Mucosa of rectum (tissue), 2 donors: ENCODE measurements around the gene MMP23B.
"Not testable (repeated sequence)": the region's sequence is repeated elsewhere in the genome, so short reads cannot be mapped to it uniquely, and the experiment has no call there.

Source experiments
- H3K27ac ChIP-seq, 2 donors: one replicate each; pipeline ENCODE4 v1.7.0; 2013; ENCODE audit warnings: inconsistent platforms in 2 of 2, low read depth in 2 of 2, low read length in 2 of 2
- H3K27me3 ChIP-seq, 2 donors: one replicate each; pipeline ENCODE4 v1.7.0; 2013; ENCODE audit warnings: low read length in 2 of 2; ENCODE audit not compliant: control insufficient read depth in 2 of 2, insufficient read depth in 2 of 2
- H3K36me3 ChIP-seq, 2 donors: one replicate each; pipeline ENCODE4 v1.7.0; 2013; ENCODE audit warnings: low read length in 2 of 2; ENCODE audit not compliant: control insufficient read depth in 2 of 2, insufficient read depth in 2 of 2
- H3K4me1 ChIP-seq, 2 donors: one replicate each; pipeline ENCODE4 v1.7.0; 2013; ENCODE audit warnings: low read length in 2 of 2, mild to moderate bottlenecking in 1 of 2; ENCODE audit not compliant: control insufficient read depth in 2 of 2, insufficient read depth in 2 of 2
- H3K4me3 ChIP-seq, 2 donors: one replicate each; pipeline ENCODE4 v1.7.0; 2013; ENCODE audit warnings: low read length in 2 of 2
- H3K9ac ChIP-seq, 2 donors: one replicate each; pipeline ENCODE4 v1.7.0; 2013; ENCODE audit warnings: low read length in 2 of 2, low read depth in 1 of 2, mild to moderate bottlenecking in 1 of 2
- H3K9me3 ChIP-seq, 2 donors: one replicate each; pipeline ENCODE4 v1.7.0; 2013; ENCODE audit warnings: low read length in 2 of 2; ENCODE audit not compliant: control insufficient read depth in 2 of 2
- donor health status: healthy.
- donor health status: Normal muscosa, but diverticular disease.

Gene MMP23B

DNA sequence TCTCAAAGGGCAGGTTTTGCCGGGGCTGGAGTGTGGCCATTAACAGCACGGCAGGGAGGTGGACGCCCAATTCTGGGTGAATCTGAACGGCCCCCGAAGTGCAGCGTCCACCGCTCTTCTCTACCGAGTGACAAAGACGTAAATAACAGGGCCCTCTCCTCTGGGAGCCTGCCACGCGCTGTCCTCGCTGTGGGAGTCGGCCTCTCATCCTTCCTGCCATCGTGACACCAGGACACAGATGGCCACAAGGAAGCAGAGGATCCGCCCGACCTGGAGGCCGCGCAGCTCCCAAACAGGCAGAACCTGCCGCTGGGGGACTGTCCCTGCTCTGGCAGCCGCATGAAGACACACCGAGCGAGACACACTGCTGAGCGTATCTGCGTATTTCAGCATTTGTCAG is 38.9 kb downstream of the MMP23B start:
- Histone ChIP-seq H3K36me3 (peaks cover 20 to 34% of the 10 kb centered on the region in 2 donors), H3K9ac (no peak overlapping the region), H3K4me3 (no peak overlapping the region), H3K27ac (no peak overlapping the region), H3K27me3 (no peaks in the 10 kb centered on the region), H3K9me3 (no peaks in the 10 kb centered on the region), H3K4me1 (no peaks in the 10 kb centered on the region)

DNA sequence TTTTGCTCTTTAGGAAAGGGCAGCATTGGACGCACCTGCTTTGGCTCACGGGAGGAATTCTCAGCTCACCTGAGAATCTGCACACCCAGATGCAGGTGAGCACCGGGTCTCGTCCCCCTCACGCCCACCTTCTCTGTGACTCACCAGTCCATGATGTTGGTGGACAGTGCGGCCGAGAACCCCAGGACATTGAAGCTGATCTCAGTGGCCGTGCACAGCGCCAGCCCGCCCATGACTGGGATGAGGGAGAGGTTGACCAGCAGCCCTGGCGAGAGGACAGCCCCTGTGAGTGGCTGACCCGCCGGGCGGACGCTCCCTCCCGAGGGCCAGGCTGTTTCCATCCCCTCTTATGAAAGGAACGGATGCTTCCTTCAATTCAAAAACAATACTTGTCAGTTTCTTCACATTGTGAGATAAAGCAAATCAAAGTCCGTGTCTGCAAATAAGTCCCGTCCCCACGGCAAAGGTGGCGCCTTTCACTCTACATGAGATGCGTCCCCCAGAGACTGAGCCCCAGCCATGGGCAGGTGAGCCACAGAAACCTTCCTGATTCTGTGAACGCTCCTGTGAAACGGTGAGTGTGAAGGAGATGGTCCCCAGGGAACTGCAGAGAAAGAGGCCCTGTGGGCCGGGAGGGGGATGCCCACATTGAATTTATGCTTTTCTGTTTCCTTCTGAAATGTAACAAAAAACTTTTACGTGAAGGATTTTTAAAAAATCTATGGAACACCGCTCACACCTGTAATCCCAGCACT is 39.6 kb downstream of the MMP23B start:
- Histone ChIP-seq H3K4me1 (no peaks in the 10 kb centered on the region), H3K9me3 (no peaks in the 10 kb centered on the region), H3K9ac (no peak overlapping the region), H3K4me3 (no peak overlapping the region), H3K36me3 (peaks cover 13 to 28% of the 10 kb centered on the region in 2 donors), H3K27me3 (no peaks in the 10 kb centered on the region), H3K27ac (no peak overlapping the region)

DNA sequence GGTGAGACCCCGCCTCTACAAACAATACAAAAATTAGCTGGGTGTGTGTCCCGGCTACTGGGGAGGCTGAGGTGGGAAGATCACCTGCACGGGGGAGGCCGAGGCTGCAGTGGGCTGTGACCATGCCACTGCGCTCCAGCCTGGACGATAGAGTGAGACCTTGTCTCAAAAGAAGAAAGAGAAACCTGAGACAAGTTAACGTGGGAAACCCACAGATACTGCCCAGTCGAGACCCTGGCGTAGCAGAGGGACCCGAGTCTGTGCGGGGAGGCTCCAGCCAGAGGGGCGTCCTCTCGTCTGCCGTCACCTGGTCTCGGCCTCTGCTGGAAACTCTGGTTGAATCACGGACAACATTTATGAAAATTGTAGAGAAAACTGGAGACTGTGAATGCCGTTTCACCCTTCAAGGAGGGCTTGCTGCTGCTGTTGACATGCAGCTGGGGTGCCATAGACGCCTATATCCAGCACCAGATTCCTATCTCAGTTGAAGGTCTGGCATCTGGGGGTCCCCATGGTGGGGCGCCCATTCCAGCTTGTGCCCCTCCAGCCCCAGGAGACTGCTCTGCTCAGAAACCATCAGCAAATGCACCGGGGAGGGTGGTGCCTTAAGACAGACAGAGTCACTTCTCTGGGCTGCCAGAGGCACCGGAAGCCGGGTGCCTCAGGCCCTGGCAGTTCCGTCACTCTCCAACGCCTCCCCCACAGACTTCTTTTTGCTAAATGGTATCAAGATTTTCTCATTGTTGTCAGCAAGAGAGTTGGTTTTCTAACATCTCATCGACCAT is 40.4 kb downstream of the MMP23B start:
- Histone ChIP-seq H3K36me3 (peaks cover 13 to 28% of the 10 kb centered on the region in 2 donors), H3K27ac (no peak overlapping the region), H3K4me3 (no peak overlapping the region), H3K27me3 (no peaks in the 10 kb centered on the region), H3K9me3 (no peaks in the 10 kb centered on the region), H3K9ac (no peak overlapping the region), H3K4me1 (no peaks in the 10 kb centered on the region)

DNA sequence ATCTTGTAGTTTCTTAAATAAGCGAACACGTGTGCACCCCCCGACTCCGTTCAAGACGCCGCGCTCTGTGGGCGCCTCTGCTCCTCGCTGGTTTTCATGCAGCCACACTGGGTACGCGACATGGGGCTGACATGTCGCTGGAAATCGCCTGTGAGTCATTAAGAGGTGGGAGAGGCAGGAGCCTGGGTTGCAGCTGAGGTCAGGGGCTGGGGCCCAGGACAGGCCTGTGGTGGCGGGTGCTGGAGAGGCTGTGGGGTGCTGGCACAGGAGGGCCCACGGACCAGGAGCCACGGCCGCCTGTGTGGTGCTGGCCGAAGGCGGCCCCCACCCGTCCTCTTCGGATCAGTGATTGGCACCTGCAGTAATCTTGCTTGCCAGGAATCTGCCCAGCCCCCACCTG is 42.8 kb downstream of the MMP23B start:
- H3K9me3 ChIP-seq, H3K27me3 ChIP-seq, H3K27ac ChIP-seq, H3K9ac ChIP-seq, H3K4me3 ChIP-seq: not testable (repeated sequence)
- H3K36me3 ChIP-seq, result peaks cover 11 to 20% of the 10 kb centered on the region in 2 donors
- peaks cover 19 to 21% of the 10 kb centered on the region in 2 donors for H3K4me1 ChIP-seq

DNA sequence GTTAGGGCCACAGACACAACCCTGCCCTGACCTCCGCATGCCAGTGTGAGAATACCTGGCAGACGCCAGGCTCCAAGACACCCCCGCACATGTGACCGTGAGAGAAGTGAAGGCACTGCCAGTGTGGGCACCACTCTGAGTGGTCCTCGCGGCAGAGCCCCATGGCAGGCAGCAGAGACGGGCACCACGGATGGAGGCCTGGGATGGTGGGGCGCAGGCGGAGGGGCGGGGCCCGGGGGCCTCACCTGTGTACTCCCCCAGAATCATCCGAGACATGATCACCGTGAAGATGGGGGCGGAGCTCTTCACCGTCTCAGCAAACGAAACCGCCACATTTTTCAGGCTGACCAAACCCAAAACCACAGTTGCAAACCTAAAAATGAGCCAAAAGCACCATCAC is 43.2 kb downstream of the MMP23B start:
- H3K27me3 ChIP-seq, H3K4me3 ChIP-seq, H3K9me3 ChIP-seq, H3K27ac ChIP-seq, H3K9ac ChIP-seq: not testable (repeated sequence)
- peaks cover 11 to 20% of the 10 kb centered on the region in 2 donors for H3K36me3 ChIP-seq
- peaks cover 19 to 21% of the 10 kb centered on the region in 2 donors for H3K4me1 ChIP-seq

DNA sequence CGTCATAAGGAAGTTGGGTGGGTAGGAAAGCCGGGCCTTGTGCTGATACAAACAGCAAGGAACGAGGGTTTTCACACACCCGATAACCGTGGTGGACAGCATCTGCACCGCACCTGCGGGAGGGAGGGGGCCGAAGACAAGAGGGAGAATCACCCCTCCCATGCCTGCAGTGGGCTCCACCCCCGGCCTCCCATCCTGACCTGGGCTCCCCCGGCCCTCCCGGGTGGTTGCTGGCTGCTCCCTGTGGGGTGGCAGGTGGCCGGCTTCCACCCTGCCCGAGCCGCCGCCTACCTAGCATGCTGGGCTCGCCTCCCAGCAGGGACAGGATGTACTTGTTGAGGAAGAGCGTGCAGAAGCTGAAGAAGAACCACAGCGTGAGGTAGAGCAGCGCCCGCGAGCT is 44.1 kb downstream of the MMP23B start:
- H3K27me3 ChIP-seq, H3K9ac ChIP-seq, H3K27ac ChIP-seq, H3K9me3 ChIP-seq, H3K4me3 ChIP-seq: not testable (repeated sequence)
- Histone ChIP-seq H3K4me1 (peaks cover 22 to 23% of the 10 kb centered on the region in 2 donors), H3K36me3 (peaks cover 10 to 15% of the 10 kb centered on the region in 2 donors)

DNA sequence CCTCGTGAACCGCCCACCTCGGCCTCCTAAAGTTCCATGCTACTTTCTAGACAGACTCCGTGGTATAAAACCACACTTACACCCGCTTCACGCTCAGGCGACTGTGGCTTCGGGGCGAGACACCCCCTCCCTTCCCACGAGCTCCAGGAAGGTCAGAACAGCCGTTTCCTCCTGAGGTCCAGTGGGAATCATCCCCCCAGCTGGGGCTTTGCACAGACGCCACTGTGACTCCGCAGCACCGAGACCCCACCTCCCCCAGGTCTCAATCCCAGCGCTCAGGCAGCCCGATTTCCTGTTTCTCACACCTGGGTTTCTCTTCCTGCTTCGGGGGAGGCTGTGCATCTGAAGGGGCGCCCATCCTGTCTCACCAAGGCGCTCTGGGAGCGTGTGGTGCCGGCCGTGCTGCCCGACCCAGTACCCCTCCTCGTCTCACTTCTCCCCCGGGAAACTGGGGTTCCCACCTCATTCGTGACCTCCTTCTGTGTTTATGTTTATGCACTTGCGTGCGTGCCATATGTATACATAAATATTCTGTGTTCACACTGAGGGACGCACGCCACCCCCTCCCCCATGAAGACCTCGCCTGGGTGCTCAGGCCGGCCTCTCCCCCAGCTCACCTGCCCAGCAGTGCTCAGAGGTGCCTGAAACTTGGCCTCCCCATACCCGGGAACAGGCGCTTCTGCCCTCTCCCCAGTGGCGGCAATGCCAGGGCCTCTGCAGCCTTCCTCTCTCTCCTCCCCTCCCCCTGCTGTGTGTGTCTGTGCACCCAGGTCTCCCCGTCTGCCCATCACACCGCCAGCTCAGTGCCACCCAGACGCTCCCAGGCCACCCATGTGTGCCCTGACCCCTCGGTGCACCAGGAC is 46.0 kb downstream of the MMP23B start:
- Histone ChIP-seq H3K9me3 (no peaks in the 10 kb centered on the region), H3K4me1 (peaks cover 22 to 23% of the 10 kb centered on the region in 2 donors), H3K4me3 (peak overlapping the region; percentile 55 to 57), H3K9ac (peak overlapping the region; percentile 48 to 59), H3K27ac (peak overlapping the region; percentile 90 to 92), H3K36me3 (peaks cover 0 to 10% of the 10 kb centered on the region in 2 donors), H3K27me3 (no peaks in the 10 kb centered on the region)

DNA sequence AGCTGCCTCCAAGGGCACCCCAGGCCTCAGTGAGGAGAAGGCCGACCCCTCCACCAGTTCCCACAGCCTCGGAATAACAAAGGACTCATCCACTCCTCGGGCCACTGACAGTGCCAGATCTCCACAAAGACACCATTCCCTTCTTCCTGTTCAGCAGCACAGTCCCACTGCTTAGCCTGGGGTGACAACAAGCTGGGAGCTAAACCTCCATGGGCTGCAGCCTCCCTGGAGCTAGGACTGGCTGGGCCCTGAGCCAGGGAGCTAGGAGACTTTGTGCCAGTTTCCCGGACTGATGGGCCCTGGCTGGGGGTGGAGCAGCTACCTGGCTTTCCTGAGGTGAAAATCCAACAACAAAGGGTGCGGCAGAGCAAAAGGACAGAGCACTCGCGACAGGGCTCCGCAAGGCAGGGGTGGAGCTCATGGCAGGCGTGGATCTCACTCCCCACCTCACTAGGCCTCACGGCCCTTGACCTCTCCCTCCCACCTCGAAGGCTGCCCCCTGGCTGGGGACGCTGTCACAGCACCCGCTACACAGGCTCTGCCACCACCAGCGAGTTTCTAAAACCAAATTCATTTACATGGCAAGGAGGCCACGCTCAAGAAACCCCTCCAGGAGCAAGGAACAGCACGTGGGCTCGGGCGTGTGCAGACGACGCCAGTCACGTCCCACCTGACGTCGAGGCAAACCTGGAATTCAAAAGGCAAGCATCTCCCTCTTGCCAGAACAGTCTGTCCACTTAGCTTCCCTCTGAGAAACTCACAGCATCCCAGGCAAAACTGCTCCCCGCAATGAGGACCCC is 46.8 kb downstream of the MMP23B start:
- Histone ChIP-seq H3K36me3 (peaks cover 0 to 14% of the 10 kb centered on the region in 2 donors), H3K4me3 (peak overlapping the region; percentile 55 to 57), H3K27ac (peak overlapping the region; percentile 90 to 92), H3K27me3 (no peaks in the 10 kb centered on the region), H3K4me1 (peaks cover 22 to 23% of the 10 kb centered on the region in 2 donors), H3K9ac (peak overlapping the region; percentile 48 to 59), H3K9me3 (no peaks in the 10 kb centered on the region)

DNA sequence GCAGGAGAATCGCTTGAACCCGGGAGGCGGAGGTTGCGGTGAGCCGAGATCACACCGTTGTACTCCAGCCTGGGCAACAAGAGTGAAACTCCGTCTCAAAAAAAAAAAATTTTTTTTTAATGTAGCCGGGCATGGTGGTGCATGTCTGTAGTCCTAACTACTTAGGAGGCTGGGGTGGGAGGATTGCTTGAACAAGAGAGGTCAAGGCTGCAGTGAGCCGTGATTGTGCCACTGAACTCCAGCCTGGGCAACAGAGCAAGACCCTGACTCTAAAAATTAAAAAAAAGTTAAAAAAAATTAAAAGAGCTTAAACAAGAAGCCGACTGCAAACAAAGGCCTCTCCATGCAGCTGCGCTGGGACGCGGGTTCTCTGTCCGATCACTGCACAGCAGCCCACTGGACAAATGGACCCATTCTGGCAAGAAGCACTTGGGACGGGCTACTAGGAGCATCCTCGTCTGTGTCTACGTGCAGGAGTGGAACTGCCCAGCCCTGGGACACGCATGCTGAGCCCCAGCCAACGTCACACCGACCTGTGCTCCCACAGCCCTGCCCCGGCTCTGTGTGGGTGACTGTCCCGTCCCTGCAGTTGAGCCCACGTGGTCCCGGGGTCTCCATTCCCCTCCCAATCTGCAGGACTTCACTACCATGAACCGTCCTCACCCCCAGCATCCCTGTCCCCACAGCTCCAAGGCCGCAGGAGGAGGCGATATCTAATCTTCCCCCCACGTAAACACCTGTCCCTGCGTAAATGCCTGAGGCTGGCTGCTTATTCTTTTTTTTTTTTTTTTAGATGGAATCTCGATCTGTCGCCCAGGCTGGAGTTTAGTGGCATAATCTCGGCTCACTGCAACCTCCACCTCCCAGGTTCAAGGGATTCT is 48.3 kb downstream of the MMP23B start:
- H3K27ac ChIP-seq, result peak overlapping the region in 1 of 2 donors; percentile 3
- peaks cover 22 to 23% of the 10 kb centered on the region in 2 donors for H3K4me1 ChIP-seq
- H3K4me3 ChIP-seq, result no peak overlapping the region
- H3K9ac ChIP-seq, result no peak overlapping the region
- no peaks in the 10 kb centered on the region for H3K27me3 ChIP-seq
- no peaks in the 10 kb centered on the region for H3K9me3 ChIP-seq
- peaks cover 0 to 14% of the 10 kb centered on the region in 2 donors for H3K36me3 ChIP-seq
